CD4-positive, alpha-beta T cell treated with Interleukin-21 for 1 hour (primary cell): ENCODE measurements around the gene AFAP1L2.

Source experiments
- DNase-seq: peaks from one replicate; pipeline ENCODE4 v3.0.0-alpha.2; 2020

AFAP1L2 gene

DNA sequence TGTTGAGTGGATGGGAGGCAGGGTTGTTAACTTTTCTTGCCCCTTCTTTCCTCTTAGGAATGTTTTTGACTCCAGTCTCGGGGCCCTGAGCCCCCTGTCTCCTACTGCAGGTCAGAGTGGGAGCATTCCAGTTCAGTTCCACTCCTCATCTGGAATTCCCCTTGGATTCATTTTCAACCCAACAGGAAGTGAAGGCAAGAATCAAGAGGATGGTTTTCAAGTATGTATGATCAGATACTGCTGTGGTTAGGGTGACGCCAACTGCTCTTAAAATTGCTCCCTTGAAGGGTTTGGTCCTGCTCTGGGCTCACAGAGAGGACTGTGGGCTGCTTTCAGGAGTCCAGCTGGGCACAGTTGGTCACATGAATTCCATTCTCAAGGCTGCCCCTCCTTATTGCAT, 143.2 kb downstream of the AFAP1L2 start:
- no peak for DNase-seq

DNA sequence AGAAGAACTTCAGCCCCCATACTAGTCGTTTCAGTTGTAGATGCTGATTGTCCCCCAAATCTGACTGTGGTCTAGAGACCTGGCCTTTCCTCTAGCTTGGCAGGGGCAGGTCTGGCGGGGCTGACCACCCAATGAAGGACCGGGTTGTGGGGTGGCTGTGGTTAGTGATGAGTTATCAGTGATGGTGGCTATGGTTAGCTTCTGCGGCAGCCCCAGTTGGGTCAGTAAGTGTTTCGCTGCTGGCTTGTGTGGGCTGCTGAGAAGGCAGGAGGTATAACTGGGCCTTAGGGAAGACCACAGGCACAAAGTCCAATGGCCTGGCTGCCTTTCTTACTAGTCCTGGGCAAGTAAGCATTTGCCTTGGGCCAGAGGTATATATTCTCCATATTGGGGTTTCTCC, 143.9 kb downstream of the AFAP1L2 start:
- no peak for DNase-seq

DNA sequence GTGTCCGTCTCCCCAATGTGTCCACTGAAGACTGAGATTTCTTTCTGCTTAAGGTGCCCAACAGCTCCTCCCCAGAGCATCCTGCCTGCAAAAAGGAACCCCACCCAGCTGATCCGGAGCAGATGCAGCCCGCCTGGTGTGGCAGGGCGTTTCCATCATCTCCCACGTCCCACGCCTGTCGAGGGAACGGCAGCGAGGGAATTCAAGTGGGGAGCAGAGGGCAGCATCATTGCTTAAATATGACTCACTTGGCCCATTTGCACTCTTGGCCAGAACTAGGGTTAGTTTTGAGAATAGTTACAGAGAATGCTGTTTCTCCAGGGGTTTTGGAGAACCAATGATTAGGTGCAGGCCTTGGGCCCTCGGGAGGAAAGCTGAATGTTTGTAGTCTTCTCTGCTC, 144.5 kb downstream of the AFAP1L2 start:
- DNase-seq: no peak

DNA sequence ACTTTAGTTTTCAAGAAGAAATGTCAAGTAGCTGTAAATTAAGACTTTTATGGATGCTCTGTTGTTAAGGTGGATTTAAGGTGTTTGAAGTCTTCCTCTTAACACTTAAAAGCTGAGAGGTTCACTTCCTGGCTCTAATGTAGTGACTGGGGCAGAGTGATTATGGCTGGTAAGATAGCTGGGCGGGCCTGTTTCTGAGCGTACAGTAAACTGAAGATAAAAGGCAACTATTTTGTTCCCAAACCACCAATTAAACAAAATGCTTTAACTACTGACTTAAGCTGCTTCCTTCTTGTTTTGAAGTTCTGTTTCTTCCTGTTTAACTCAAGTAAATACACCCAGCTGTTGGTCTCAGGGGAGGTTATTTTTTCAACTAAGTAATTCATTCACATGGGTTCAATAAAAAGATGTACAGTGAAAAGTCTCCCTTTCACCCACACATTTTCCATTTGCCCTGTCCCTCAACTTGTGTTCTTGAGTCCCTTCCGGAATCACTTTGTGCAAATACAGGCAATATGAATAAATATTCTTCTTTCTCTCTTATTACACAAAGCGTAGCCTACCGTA, 145.9 kb downstream of the AFAP1L2 start:
- DNase-seq: no peak

DNA sequence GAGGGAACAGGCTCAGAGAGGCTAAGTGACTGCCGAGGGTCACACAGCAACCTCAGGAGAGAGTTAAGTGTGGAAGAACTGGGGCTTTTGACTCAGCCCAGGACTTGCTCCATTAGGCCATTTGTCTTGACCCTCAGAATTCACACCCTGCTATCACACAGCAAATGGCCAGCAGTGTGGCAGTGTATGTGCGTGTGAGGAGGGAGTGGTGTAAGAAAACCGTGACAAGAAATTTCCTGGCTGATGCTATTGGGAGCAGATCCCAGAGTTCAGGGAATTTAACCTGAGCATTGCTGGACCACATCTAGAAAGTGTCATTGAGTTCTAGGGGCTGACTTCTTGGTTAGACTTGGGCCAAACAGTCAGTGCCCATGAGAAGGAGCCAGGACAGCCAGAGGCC, 146.8 kb downstream of the AFAP1L2 start:
- no peak for DNase-seq

DNA sequence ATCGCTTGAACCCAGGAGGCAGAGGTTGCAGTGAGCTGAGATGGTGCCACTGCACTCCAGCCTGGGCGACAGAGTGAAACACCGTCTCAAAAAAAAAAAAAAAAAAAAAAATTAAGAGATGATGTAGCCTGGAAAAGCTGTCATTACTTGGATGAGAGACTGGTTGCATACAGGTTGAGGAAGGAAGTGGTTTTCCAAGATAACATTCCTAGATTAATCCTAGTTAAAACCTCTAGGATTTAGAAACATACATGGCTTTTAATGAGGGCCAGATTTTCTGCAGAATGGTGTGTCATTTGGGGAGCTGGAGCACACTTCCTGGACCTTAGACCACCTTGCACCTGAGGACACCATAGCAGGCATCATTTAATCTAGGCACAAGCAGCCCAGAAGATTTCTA, 147.5 kb downstream of the AFAP1L2 start:
- no peak for DNase-seq

DNA sequence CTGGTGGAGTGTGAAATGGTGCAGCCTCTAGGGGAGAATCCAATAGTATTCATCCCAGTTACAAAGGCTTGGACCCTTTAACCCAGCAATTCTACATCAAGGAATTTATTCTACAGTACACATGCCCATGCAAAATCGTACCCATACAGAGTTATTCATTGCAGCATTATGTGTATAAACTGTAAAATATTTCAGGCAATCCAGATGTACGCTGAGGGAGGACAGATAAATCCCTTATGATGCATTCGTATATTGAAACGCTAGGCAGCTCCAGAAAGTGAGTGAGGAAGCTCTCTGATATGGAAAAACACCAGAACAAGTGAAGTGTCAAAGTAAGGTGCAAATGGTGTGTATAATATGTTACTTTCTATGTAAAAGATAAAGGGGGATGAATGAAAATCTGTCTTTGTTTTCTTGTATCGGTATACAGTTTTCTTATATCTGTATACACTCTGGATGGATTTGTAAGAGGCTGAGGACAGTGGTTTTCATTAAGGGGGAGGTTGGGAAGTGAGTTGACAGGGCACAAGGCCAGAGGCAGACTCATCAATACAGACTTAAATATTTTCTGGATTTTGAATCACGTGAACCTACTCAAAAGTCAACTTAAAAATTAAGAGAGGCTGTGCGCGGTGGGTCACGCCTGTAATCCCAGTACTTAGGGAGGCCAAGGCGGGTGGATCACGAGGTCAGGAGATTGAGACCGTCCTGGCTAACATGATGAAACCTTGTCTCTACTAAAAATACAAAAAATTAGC, 148.1 kb downstream of the AFAP1L2 start:
- DNase-seq: no peak

DNA sequence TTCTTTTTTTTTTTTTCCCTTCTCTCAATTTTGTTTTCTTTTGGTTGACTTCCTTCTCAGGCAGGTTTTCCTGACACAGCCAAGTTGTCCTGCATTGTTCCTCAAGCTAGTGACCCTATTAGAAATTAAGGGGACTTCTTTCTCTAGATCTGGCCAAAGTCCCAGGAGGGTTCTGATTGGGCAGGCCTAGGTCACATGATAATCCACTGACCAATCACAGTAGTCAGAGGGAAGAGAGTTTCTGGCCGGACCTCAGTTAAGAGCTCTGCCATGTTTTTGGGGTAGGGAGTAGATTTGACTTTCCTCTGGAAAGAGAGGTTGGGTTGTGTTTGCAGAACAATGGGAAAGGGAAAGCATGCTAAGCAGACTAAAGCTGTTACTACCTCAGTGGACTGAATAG, 149.1 kb downstream of the AFAP1L2 start:
- no peak for DNase-seq

DNA sequence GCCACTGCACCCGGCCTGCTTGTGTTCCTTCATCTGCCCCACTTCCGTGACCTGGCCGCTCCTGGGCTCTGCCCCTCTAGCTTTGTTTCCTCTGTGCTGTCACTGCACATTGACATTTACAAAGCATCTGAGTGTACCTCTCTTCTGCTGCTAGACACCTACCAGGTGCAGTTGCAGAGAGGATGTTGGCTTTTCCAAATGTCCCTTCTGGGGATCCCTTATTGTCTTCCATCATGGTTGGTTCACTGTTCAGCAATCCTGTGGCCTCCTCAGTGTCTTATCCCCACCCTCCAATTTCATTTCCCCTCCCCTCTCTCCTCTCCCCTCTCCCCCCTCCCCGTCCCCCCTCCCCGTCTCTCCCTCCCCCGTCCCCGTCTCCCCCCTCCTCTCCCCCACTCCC, 151.4 kb downstream of the AFAP1L2 start:
- no peak for DNase-seq

DNA sequence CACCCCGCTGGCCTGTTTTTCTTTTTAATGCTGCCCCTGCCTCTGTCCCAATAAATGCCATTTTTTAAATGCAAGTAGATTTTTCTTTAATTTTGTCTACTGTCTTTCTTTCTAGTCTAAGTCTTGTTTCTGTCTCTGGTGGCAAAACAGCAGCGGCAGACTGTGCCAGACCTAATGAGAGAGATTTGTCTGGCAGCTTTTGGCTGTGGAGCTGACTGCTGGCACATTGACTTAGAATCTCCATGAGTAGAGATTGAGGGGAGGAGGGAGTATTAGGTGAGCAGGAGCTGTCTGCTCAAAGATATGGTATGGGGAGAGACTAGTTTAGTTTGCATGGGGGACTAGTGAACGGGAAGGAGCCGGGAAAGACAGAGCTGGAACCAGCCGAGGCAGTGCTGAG, 152.2 kb downstream of the AFAP1L2 start:
- DNase-seq: no peak

DNA sequence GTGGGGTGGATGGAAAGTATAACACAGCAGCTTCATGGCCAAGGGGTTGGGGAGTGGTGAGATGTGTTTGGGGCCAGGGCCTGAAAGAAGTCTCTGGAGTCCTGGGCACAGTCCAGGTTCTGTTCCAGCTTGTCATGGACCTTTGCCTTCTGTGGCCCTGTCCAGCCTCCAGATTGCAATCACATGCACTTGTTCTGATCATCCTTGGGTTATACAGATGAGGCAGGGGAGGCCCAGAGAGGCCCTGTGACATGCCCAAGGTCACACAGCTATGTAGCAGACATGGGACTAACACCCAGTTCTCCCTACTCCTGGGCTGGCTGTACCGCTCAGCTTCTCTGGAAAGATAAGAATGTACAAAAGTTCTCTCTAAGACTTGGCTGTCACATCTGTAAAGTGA, 153.6 kb downstream of the AFAP1L2 start:
- no peak for DNase-seq

DNA sequence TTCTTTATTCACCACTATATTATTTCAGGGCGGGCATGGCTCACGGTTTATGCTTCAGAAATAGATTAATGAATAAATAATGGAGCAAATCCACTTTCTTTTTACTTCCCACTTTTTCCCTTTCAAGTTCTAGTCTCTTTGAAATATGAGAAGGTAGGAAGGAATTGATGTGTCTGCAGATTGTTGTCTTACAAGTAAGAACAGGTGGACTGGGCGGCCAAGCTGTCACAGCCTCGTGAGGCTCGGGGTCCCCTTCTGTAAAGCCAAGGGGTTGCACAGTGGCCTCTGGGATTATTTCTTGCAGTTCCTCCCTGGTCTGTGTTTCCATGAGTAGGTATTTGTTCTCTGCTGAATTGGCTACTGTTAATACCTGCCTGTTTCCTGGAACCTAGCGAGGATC, 154.1 kb downstream of the AFAP1L2 start:
- DNase-seq: no peak

DNA sequence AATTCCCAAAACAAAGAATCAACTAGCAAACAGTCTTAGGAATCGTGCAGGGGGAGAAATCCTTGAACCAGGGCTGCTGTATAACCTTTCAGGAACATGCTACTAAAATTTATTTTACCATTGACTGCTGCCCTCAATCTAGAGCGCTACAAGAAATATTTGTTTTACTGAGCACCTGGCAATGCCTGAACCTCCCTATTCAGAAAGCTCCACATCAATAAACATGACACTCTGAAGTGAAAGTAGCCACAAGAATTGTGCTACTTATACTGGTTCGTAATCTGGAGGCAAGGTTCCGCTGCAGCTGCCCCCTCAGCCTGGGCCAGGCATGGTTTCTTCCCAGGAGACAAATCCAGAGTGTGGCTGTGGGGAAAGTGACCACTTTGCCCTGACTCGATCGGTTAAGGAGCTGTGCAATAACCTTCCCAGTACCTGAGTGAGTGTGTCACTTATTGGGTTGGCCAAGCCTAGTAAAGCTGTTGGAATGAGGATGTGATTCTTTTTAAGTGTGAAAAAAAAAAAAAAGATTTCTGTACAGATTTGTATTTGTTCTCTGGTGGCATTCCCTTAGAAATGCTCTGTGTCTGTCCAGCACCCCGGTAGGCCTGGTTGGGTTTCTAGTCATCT, 157.5 kb downstream of the AFAP1L2 start:
- no peak for DNase-seq

DNA sequence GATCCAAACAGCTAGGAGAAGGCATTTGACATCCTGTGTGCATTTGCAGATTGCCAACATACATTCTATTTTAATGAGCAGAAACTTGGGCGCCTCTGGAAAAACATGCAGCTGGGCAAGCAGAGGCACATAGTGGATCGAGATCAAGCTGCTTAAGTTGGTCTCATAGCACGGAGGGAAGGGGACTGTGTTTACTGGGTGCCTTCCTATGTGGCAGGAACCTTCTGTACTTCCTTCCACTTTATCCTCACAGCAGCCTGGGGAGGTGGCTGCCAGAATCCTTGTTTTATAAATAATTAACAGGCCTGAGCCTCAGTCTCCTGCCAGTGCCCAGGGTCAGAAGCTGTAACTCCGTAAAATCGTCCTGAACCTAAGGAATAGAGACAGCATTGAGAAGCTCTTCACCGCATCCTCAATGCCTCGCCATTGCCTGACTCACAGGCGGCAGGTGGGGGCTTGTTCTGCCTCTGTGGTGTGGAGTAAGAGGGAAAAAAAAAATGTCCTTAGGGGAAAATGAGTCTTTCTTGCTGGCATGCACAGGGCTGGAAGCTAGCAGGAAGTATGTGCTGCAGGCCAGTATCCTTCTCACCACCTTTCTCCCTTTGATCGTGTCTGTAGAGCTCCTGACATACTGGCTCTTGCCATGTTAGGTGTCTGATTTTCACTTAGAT, 159.0 kb downstream of the AFAP1L2 start:
- DNase-seq: no peak
